Thyroid gland (tissue), 4 donors: ENCODE data around the gene POPDC2.

Experiments used
- CTCF ChIP-seq, 6 experiments: fragments of 200-600 bp in 3 of 6; fragments of 450-650 bp in 3 of 6; sonication (generic) in 3 of 6; IDR thresholded peaks; one replicate each; pipeline ENCODE4 v1.5.1; 2016 to 2019; ENCODE audit warnings: antibody characterized with exemption in 6 of 6, mild to moderate bottlenecking in 2 of 6, inconsistent platforms in 1 of 6, moderate library complexity in 1 of 6
- POLR2A ChIP-seq, 2 donors: fragments of 450-650 bp; IDR thresholded peaks; one replicate each; pipeline ENCODE4 v1.6.1; 2017; ENCODE audit warnings: antibody characterized with exemption in 2 of 2, mild to moderate bottlenecking in 2 of 2, moderate library complexity in 1 of 2

GRCh38 chr3:119664370-119664769 is 4.0 kb upstream of the POPDC2 start:
- TF ChIP-seq CTCF (IDR thresholded peaks at IDR 0.05) (no peak), POLR2A (IDR thresholded peaks at IDR 0.05) (no peak)
